ENCODE measurements around the gene C3orf33. TPM values are rescaled to one million over a fixed set of nuclear protein-coding genes. Genes with fewer than 3 reads are reported as not detected.

C3orf33 gene
- total RNA-seq, 6 experiments from 2014 or later: 1.3 to 1.9 (median 1.5) TPM

DNA sequence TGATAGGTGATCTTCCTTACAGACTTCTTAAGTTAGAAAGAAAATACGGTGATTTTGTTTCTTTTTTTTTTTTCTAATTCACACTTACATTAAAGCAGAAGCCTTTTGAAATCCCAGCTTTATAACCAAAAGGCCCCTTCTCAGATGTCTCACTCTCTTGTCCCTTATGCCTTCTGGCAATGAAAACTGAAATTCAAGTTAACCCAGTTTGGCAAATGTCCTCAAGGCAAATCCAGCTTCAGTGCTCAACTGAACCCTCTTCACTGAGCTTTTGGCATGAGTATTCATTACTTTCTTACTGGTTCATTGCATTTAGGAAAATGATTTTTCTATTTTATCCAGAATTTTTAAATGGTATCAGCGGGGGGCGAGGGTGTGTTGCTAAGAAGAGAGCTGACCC, 78.2 kb downstream of the C3orf33 start:
- Histone ChIP-seq H3K9me3 (no peaks in the 10 kb centered on the region), H3K4me3 (no peak overlapping the region), H3K27ac (no peak overlapping the region), H3K4me1 (no peaks in the 10 kb centered on the region), H3K27me3 (no peaks in the 10 kb centered on the region), H3K36me3 (no peaks in the 10 kb centered on the region)
- DNase-seq (no peak), ATAC-seq (no peak)
- 84% methylated on average over 3 of the region's 3 CpGs for WGBS (ENCODE audit: insufficient coverage, low coverage, low lambda C conversion rate, missing lambda C conversion rate)
- intact Hi-C loops (cut with DNase I): no loop called here
- TF ChIP-seq, protein P1, sequence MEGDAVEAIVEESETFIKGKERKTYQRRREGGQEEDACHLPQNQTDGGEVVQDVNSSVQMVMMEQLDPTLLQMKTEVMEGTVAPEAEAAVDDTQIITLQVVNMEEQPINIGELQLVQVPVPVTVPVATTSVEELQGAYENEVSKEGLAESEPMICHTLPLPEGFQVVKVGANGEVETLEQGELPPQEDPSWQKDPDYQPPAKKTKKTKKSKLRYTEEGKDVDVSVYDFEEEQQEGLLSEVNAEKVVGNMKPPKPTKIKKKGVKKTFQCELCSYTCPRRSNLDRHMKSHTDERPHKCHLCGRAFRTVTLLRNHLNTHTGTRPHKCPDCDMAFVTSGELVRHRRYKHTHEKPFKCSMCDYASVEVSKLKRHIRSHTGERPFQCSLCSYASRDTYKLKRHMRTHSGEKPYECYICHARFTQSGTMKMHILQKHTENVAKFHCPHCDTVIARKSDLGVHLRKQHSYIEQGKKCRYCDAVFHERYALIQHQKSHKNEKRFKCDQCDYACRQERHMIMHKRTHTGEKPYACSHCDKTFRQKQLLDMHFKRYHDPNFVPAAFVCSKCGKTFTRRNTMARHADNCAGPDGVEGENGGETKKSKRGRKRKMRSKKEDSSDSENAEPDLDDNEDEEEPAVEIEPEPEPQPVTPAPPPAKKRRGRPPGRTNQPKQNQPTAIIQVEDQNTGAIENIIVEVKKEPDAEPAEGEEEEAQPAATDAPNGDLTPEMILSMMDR (IDR thresholded peaks at IDR 0.05): no peak
- no peak for TF ChIP-seq POLR2A (IDR thresholded peaks at IDR 0.05)

DNA sequence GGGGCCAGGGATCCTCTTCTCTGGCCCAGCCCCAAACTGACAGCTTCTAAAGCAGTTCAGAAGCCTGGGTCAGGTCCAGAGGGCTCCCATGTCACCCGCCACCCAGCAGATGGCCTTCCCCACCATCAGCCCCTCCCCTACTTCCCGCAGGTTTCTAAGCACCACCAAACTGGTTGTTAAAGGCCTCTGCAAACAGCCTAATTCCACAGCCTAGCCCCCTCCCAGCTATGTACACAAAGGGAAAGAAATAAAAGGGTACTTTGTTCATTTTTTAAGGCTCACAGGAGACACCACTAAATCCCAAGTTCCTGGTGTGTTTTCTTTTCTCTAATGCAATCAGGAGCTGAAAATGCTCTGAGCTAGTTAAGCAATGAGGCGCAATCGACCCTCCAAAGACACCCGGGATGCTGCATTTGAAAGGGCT, 91.8 kb downstream of the C3orf33 start:
- no peaks in the 10 kb centered on the region for H3K4me1 ChIP-seq
- H3K36me3 ChIP-seq: no peaks in the 10 kb centered on the region
- H3K27ac ChIP-seq: no peak overlapping the region
- intact Hi-C loops (cut with DNase I): no loop called here
- no peak for ATAC-seq
- H3K9me3 ChIP-seq: no peaks in the 10 kb centered on the region
- H3K4me3 ChIP-seq: no peak overlapping the region
- DNase-seq: no peak
- TF ChIP-seq POLR2A (IDR thresholded peaks at IDR 0.05): no peak
- TF ChIP-seq, protein P1 (IDR thresholded peaks at IDR 0.05): no peak
- 58% methylated on average over 3 of the region's 5 CpGs for WGBS (ENCODE audit: insufficient coverage, low coverage, low lambda C conversion rate, missing lambda C conversion rate)
- no peaks in the 10 kb centered on the region for H3K27me3 ChIP-seq

Other genes starting within 250 kb of the C3orf33 start
- gene PLCH1, start 61.2 kb downstream of the C3orf33 start, total RNA-seq: under 1 TPM; 0.07 to 0.25 (median 0.17) TPM
- 10 to 100 TPM; 31.9 to 43.1 (median 34.2) TPM for gene SLC33A1, start 48.1 kb upstream of the C3orf33 start, total RNA-seq
- gene GMPS, start 64.4 kb upstream of the C3orf33 start, total RNA-seq: 10 to 100 TPM; 13.3 to 24.3 (median 20.4) TPM

Data from right lobe of liver (tissue), 6 donors.